ENCODE measurements around the gene STRIT1. TPM values are rescaled to one million over a fixed set of nuclear protein-coding genes. Genes with fewer than 3 reads are reported as not detected.

The STRIT1 gene
- total and polyA plus RNA-seq, 9 of the 15 experiments (the other 6 are each of a cell fraction or from before 2014, with no cell fraction given): not detected

GRCh38 chr3:155282385-155283091 lies 10.9 kb downstream of the STRIT1 start (continued):
- no peak for TF ChIP-seq ZNF263 (CRISPR knock-in tag; IDR thresholded peaks at IDR 0.05; ENCODE audit: borderline replicate concordance)
- TF ChIP-seq ZNF584 (CRISPR knock-in tag; IDR thresholded peaks at IDR 0.05; ENCODE audit: low read depth): no peak
- peak; percentile 40 for TF ChIP-seq FOSL1 (tag; conservative IDR thresholded peaks at IDR 0.05)
- TF ChIP-seq RAD21 (CRISPR knock-in tag; conservative IDR thresholded peaks at IDR 0.05 in 1 of 2, IDR thresholded peaks at IDR 0.05 in 1 of 2): 0 out of 4 replicates have a peak, but pooled peaks of 1 of the 2 experiments have one; percentile 13
- TF ChIP-seq NR0B1 (IDR thresholded peaks at IDR 0.05; ENCODE audit: partially characterized antibody): no peak
- no peak for TF ChIP-seq ZKSCAN1 (IDR thresholded peaks at IDR 0.05; ENCODE audit: low read depth, low read length)
- TF ChIP-seq C11orf30 (IDR thresholded peaks at IDR 0.05; ENCODE audit: low read depth): peak; percentile 55
- no peak for TF ChIP-seq PRMT5 (CRISPR knock-in tag; IDR thresholded peaks at IDR 0.05)
- TF ChIP-seq EP300 (IDR thresholded peaks at IDR 0.05; ENCODE audit: low read length): peak; percentile 95
- TF ChIP-seq TEAD1 (CRISPR knock-in tag; IDR thresholded peaks at IDR 0.05): no peak
- TF ChIP-seq MCM7 (IDR thresholded peaks at IDR 0.05): 0 out of 4 replicates have a peak, but pooled peaks of 1 of the 2 experiments have one; percentile 27
- peak; percentile 93 for TF ChIP-seq NCOR1 (IDR thresholded peaks at IDR 0.05)
- no peak for TF ChIP-seq PCBP2 (IDR thresholded peaks at IDR 0.05; ENCODE audit: low read depth, low read length, poor library complexity, severe bottlenecking)
- peak; percentile 59; the same call in 1 of the 2 replicates for TF ChIP-seq MEF2D (tag; conservative IDR thresholded peaks at IDR 0.05; ENCODE audit: low read depth)
- no peak for TF ChIP-seq RBM17 (IDR thresholded peaks at IDR 0.05; ENCODE audit: borderline replicate concordance, low read depth, low read length)
- TF ChIP-seq MLLT1 (IDR thresholded peaks at IDR 0.05): peak; percentile 70 to 79; a peak in 2 of 4 replicates
- no peak for TF ChIP-seq HES1 (IDR thresholded peaks at IDR 0.05; ENCODE audit: low read depth)
- 0 out of 2 replicates have a peak, but pooled peaks have one; percentile 18 for TF ChIP-seq GABPB1 (CRISPR knock-in tag; IDR thresholded peaks at IDR 0.05)
- TF ChIP-seq EGR1 (conservative IDR thresholded peaks at IDR 0.05): peak; percentile 54
- TF ChIP-seq MECOM (CRISPR knock-in tag; IDR thresholded peaks at IDR 0.05): no peak
- peak; percentile 77; the same call in 1 of the 2 replicates for TF ChIP-seq TRIM28 (IDR thresholded peaks at IDR 0.05)
- no peak for TF ChIP-seq ZNF586 (CRISPR knock-in tag; conservative IDR thresholded peaks at IDR 0.05)
- TF ChIP-seq POLR2AphosphoS5 (IDR thresholded peaks at IDR 0.05; ENCODE audit: control insufficient read depth, insufficient read depth, low read depth, low read length): peak; percentile 85
- no peak for TF ChIP-seq ZBTB26 (CRISPR knock-in tag; IDR thresholded peaks at IDR 0.05)
- no peak for TF ChIP-seq CBX2 (IDR thresholded peaks at IDR 0.05; ENCODE audit: insufficient read depth, low read length, poor library complexity, severe bottlenecking)
